Measurements from ENCODE around the gene TOM1L2.
"Not testable (repeated sequence)": the region's sequence is repeated elsewhere in the genome, so short reads cannot be mapped to it uniquely, and the experiment has no call there.

The TOM1L2 gene

GRCh38 chr17:17808706-17809432 is 163.3 kb downstream of the TOM1L2 start:
- no peak for TF ChIP-seq CTCF (conservative IDR thresholded peaks at IDR 0.05; ENCODE audit: low read depth, low read length)
- no peak overlapping the region for H3K4me3 ChIP-seq (ENCODE audit: low read depth, low read length)
- no peak for DNase-seq (ENCODE audit: low read depth)

GRCh38 chr17:17808200-17808599 is 164.0 kb downstream of the TOM1L2 start:
- H3K4me3 ChIP-seq (ENCODE audit: low read depth, low read length); DNase-seq (ENCODE audit: low read depth): not testable (repeated sequence)

GRCh38 chr17:17807440-17807839 is 164.8 kb downstream of the TOM1L2 start:
- no peak overlapping the region for H3K4me3 ChIP-seq (ENCODE audit: low read depth, low read length)
- DNase-seq (ENCODE audit: low read depth), result no peak
- no peak for TF ChIP-seq CTCF (conservative IDR thresholded peaks at IDR 0.05; ENCODE audit: low read depth, low read length)

- H3K4me3 ChIP-seq (ENCODE audit: low read depth, low read length), result no peak overlapping the region
- DNase-seq (ENCODE audit: low read depth), result no peak
- no peak for TF ChIP-seq CTCF (conservative IDR thresholded peaks at IDR 0.05; ENCODE audit: low read depth, low read length)
These were observed 165.5 kb downstream of the TOM1L2 start for GRCh38 chr17:17806611-17807274.

- DNase-seq (ENCODE audit: low read depth), result no peak
- TF ChIP-seq CTCF (conservative IDR thresholded peaks at IDR 0.05; ENCODE audit: low read depth, low read length), result no peak
- H3K4me3 ChIP-seq (ENCODE audit: low read depth, low read length), result no peak overlapping the region
These were observed 166.2 kb downstream of the TOM1L2 start for GRCh38 chr17:17806035-17806434.

- H3K4me3 ChIP-seq (ENCODE audit: low read depth, low read length), result no peak overlapping the region
- DNase-seq (ENCODE audit: low read depth), result no peak
- no peak for TF ChIP-seq CTCF (conservative IDR thresholded peaks at IDR 0.05; ENCODE audit: low read depth, low read length)
These were observed 166.6 kb downstream of the TOM1L2 start for GRCh38 chr17:17805575-17805974.

- TF ChIP-seq CTCF (conservative IDR thresholded peaks at IDR 0.05; ENCODE audit: low read depth, low read length), result no peak
- no peak overlapping the region for H3K4me3 ChIP-seq (ENCODE audit: low read depth, low read length)
- DNase-seq (ENCODE audit: low read depth), result no peak
These were observed 168.2 kb downstream of the TOM1L2 start for GRCh38 chr17:17804007-17804406.

All from choroid plexus epithelial cell (primary cell).